SK-N-MC (cell line): ENCODE measurements around the gene ELN.

Experiments used
- EZH2 ChIP-seq: fragments of 200-600 bp; sonication (generic); IDR thresholded peaks from one replicate; pipeline ENCODE4 v1.6.1; 2017; ENCODE audit warnings: antibody characterized with exemption
- FOXP2 ChIP-seq: optimal IDR thresholded peaks from 2 replicates; pipeline ENCODE3; 2011; ENCODE audit warnings: mild to moderate bottlenecking, moderate library complexity; ENCODE audit not compliant: insufficient read depth; ENCODE audit errors: extremely low read length, control extremely low read depth
- POLR2AphosphoS5 ChIP-seq: IDR thresholded peaks from 2 replicates; pipeline ENCODE4 v1.6.1; 2012; ENCODE audit warnings: mild to moderate bottlenecking, low read depth, low read length, borderline replicate concordance

GRCh38 chr7:74031403-74032190, 3.6 kb downstream of the ELN start:
- TF ChIP-seq POLR2AphosphoS5, result no peak
- TF ChIP-seq EZH2, result no peak
- TF ChIP-seq FOXP2, result no peak
